HepG2 (cell line): ENCODE data around the gene LRRC74A. TPM values are rescaled to one million over a fixed set of nuclear protein-coding genes. Genes with fewer than 3 reads are reported as not detected.

Experiments
- ARNT ChIP-seq: fragments of 450-650 bp; IDR thresholded peaks from 2 replicates; pipeline ENCODE4 v1.6.1; 2017
- MEIS1 ChIP-seq: sonication (generic); formaldehyde crosslinking; IDR thresholded peaks from 2 replicates; pipeline ENCODE4 v1.9.0; 2021; ENCODE audit warnings: mild to moderate bottlenecking, missing genetic modification reagents, moderate library complexity, borderline replicate concordance
- MEIS2 ChIP-seq: sonication (generic); formaldehyde crosslinking; IDR thresholded peaks from 2 replicates; pipeline ENCODE4 v1.9.0; 2021; ENCODE audit warnings: mild to moderate bottlenecking, missing genetic modification reagents
- UBTF ChIP-seq: sonication (generic); formaldehyde crosslinking; IDR thresholded peaks from 2 replicates; pipeline ENCODE4 v1.4.0; 2020; ENCODE audit warnings: mild to moderate bottlenecking, missing genetic modification reagents
- ZNF3 ChIP-seq: IDR thresholded peaks from 2 replicates; pipeline ENCODE4 v1.7.0; 2017; ENCODE audit warnings: inconsistent platforms
- ZNF572 ChIP-seq: sonication (generic); formaldehyde crosslinking; IDR thresholded peaks from 2 replicates; pipeline ENCODE4 v1.5.1; 2020; ENCODE audit warnings: mild to moderate bottlenecking, missing genetic modification reagents
- ZNF770 ChIP-seq: sonication (generic); formaldehyde crosslinking; IDR thresholded peaks from 2 replicates; pipeline ENCODE4 v1.5.0; 2020; ENCODE audit warnings: mild to moderate bottlenecking, missing genetic modification reagents
- polyA plus RNA-seq, 8 experiments: library from polyadenylated mRNA; depleted of rRNA in 3 of 8; stranded (reverse) in 7 of 8; unstranded in 1 of 8; fragments of >200 nt; fragmentation: Illumina TruSeq in 4 of 8; extraction: Trizol in 4 of 8; gene quantifications; 2 replicates each; pipeline versions ENCODE4 v1.2.1 to v1.2.3, GENCODE V29; 2011 to 2016; ENCODE audit warnings: low read depth in 4 of 8, missing spikeins in 1 of 8, mixed read lengths in 1 of 8; ENCODE audit not compliant: insufficient read depth in 1 of 8
- total RNA-seq, 5 experiments: library from RNA; depleted of rRNA; stranded (reverse); fragments of >200 nt; fragmentation: Illumina TruSeq; extraction: Trizol; gene quantifications; 2 replicates each; pipeline ENCODE4 v1.2.3, GENCODE V29; 2016; ENCODE audit warnings: low read depth in 1 of 5

Gene LRRC74A
- total and polyA plus RNA-seq, 2 of the 13 experiments (the other 11 are each of a cell fraction or from before 2014, with no cell fraction given) = not detected

GRCh38 chr14:76918782-76919394 lies 92.7 kb downstream of the LRRC74A start (continued):
- TF ChIP-seq UBTF (peak; percentile 28; the same call in 1 of the 2 replicates), ZNF3 (CRISPR knock-in tag) (no peak), ARNT (no peak), ZNF572 (CRISPR knock-in tag) (no peak), MEIS1 (CRISPR knock-in tag) (no peak), MEIS2 (CRISPR knock-in tag) (0 out of 2 replicates have a peak, but pooled peaks have one; percentile 48), ZNF770 (CRISPR knock-in tag) (peak; percentile 79)

Other genes starting within 250 kb of the LRRC74A start
- gene VASH1, start 64.9 kb upstream of the LRRC74A start, total RNA-seq (2016; rRNA removed; fragmentation: Illumina TruSeq; extraction: Trizol) = 0.18 and 0.24 TPM in 2 replicates
- 0.11 and 0.42 TPM in 2 replicates for gene VASH1, start 64.9 kb upstream of the LRRC74A start, polyA plus RNA-seq (2011; rRNA removed)
- gene ANGEL1, start 13.5 kb upstream of the LRRC74A start, total RNA-seq (2016; rRNA removed; fragmentation: Illumina TruSeq; extraction: Trizol) = 9.0 and 14.3 TPM in 2 replicates
- 20.1 and 22.0 TPM in 2 replicates for gene ANGEL1, start 13.5 kb upstream of the LRRC74A start, polyA plus RNA-seq (2011; rRNA removed)
- 6.2 and 8.4 TPM in 2 replicates for gene IRF2BPL, start 202.3 kb downstream of the LRRC74A start, total RNA-seq (2016; rRNA removed; fragmentation: Illumina TruSeq; extraction: Trizol)
- gene IRF2BPL, start 202.3 kb downstream of the LRRC74A start, polyA plus RNA-seq (2011; rRNA removed) = 6.6 and 7.8 TPM in 2 replicates